Neuron (in vitro differentiated cells): Measurements from ENCODE around the gene PIPOX.

Experiments
- H2AFZ ChIP-seq: one replicate; pipeline ENCODE4 v1.6.1; 2013; ENCODE audit warnings: low read depth, mild to moderate bottlenecking, inconsistent platforms, low read length, moderate library complexity
- H3K27me3 ChIP-seq: one replicate; pipeline ENCODE4 v1.6.1; 2013; ENCODE audit warnings: low read length; ENCODE audit not compliant: insufficient read depth
- H3K36me3 ChIP-seq: one replicate; pipeline ENCODE4 v1.6.1; 2013; ENCODE audit warnings: low read length; ENCODE audit not compliant: insufficient read depth
- H3K4me1 ChIP-seq: one replicate; pipeline ENCODE4 v1.6.1; 2013; ENCODE audit warnings: low read length; ENCODE audit not compliant: insufficient read depth
- H3K4me3 ChIP-seq: 2 replicates; pipeline ENCODE4 v1.5.1; 2013; ENCODE audit warnings: mild to moderate bottlenecking, low read length, moderate library complexity
- H3K9me3 ChIP-seq: one replicate; pipeline ENCODE4 v1.6.1; 2013; ENCODE audit warnings: low read length

The PIPOX gene

GRCh38 chr17:29008591-29008990 lies 34.4 kb upstream of the PIPOX start:
- Histone ChIP-seq H3K36me3 (no peaks in the 10 kb centered on the region), H2AFZ (no peak overlapping the region), H3K27me3 (peaks cover 28% of the 10 kb centered on the region), H3K4me1 (peaks cover 19% of the 10 kb centered on the region), H3K4me3 (no peak overlapping the region), H3K9me3 (no peaks in the 10 kb centered on the region)

- Histone ChIP-seq H2AFZ (no peak overlapping the region), H3K4me3 (no peak overlapping the region), H3K36me3 (no peaks in the 10 kb centered on the region), H3K9me3 (no peaks in the 10 kb centered on the region), H3K27me3 (peaks cover 12% of the 10 kb centered on the region), H3K4me1 (peaks cover 18% of the 10 kb centered on the region)
Observed at GRCh38 chr17:29010129-29010528, 32.8 kb upstream of the PIPOX start.

- Histone ChIP-seq H3K4me1 (peaks cover 15% of the 10 kb centered on the region), H3K9me3 (no peaks in the 10 kb centered on the region), H3K27me3 (peaks cover 9% of the 10 kb centered on the region), H2AFZ (no peak overlapping the region), H3K36me3 (no peaks in the 10 kb centered on the region), H3K4me3 (no peak overlapping the region)
Observed at GRCh38 chr17:29010586-29010985, 32.4 kb upstream of the PIPOX start.

- no peak overlapping the region for H3K4me3 ChIP-seq
- H3K36me3 ChIP-seq = no peaks in the 10 kb centered on the region
- H3K9me3 ChIP-seq = no peaks in the 10 kb centered on the region
- peaks cover 4% of the 10 kb centered on the region for H3K27me3 ChIP-seq
- H3K4me1 ChIP-seq = peaks cover 16% of the 10 kb centered on the region
- H2AFZ ChIP-seq = no peak overlapping the region
Observed at GRCh38 chr17:29012535-29012934, 30.4 kb upstream of the PIPOX start.

GRCh38 chr17:29014716-29015115 lies 28.2 kb upstream of the PIPOX start:
- no peaks in the 10 kb centered on the region for H3K27me3 ChIP-seq

GRCh38 chr17:29016345-29017210 lies 26.4 kb upstream of the PIPOX start:
- H3K36me3 ChIP-seq = no peaks in the 10 kb centered on the region
- no peak overlapping the region for H3K4me3 ChIP-seq
- H3K27me3 ChIP-seq = no peaks in the 10 kb centered on the region
- no peaks in the 10 kb centered on the region for H3K9me3 ChIP-seq
- H3K4me1 ChIP-seq = peaks cover 7% of the 10 kb centered on the region
- no peak overlapping the region for H2AFZ ChIP-seq

More at GRCh38 chr17:29014716-29015115, 28.2 kb upstream of the PIPOX start:
- H2AFZ ChIP-seq = no peak overlapping the region
- H3K9me3 ChIP-seq = no peaks in the 10 kb centered on the region
- H3K4me3 ChIP-seq = no peak overlapping the region
- peaks cover 9% of the 10 kb centered on the region for H3K4me1 ChIP-seq
- H3K36me3 ChIP-seq = no peaks in the 10 kb centered on the region

GRCh38 chr17:29018788-29019474 lies 24.0 kb upstream of the PIPOX start:
- no peaks in the 10 kb centered on the region for H3K9me3 ChIP-seq
- H3K36me3 ChIP-seq = no peaks in the 10 kb centered on the region
- H3K4me1 ChIP-seq = peaks cover 4% of the 10 kb centered on the region
- H2AFZ ChIP-seq = no peak overlapping the region
- H3K27me3 ChIP-seq = no peaks in the 10 kb centered on the region
- H3K4me3 ChIP-seq = no peak overlapping the region

- H3K9me3 ChIP-seq = no peaks in the 10 kb centered on the region
- H2AFZ ChIP-seq = no peak overlapping the region
- no peaks in the 10 kb centered on the region for H3K27me3 ChIP-seq
- H3K4me3 ChIP-seq = no peak overlapping the region
- H3K4me1 ChIP-seq = peaks cover 4% of the 10 kb centered on the region
- no peaks in the 10 kb centered on the region for H3K36me3 ChIP-seq
Observed at GRCh38 chr17:29019475-29020181, 23.3 kb upstream of the PIPOX start.

GRCh38 chr17:29020576-29020975 lies 22.4 kb upstream of the PIPOX start:
- Histone ChIP-seq H3K36me3 (no peaks in the 10 kb centered on the region), H3K9me3 (no peaks in the 10 kb centered on the region), H3K27me3 (no peaks in the 10 kb centered on the region), H3K4me1 (peaks cover 4% of the 10 kb centered on the region), H3K4me3 (no peak overlapping the region), H2AFZ (no peak overlapping the region)

- H3K27me3 ChIP-seq = no peaks in the 10 kb centered on the region
- no peaks in the 10 kb centered on the region for H3K9me3 ChIP-seq
- no peak overlapping the region for H3K4me3 ChIP-seq
- H3K4me1 ChIP-seq = peaks cover 4% of the 10 kb centered on the region
- H3K36me3 ChIP-seq = no peaks in the 10 kb centered on the region
- no peak overlapping the region for H2AFZ ChIP-seq
Observed at GRCh38 chr17:29021226-29021625, 21.7 kb upstream of the PIPOX start.

GRCh38 chr17:29022074-29022473 lies 20.9 kb upstream of the PIPOX start:
- Histone ChIP-seq H2AFZ (no peak overlapping the region), H3K4me1 (no peaks in the 10 kb centered on the region), H3K9me3 (no peaks in the 10 kb centered on the region), H3K27me3 (no peaks in the 10 kb centered on the region), H3K4me3 (no peak overlapping the region), H3K36me3 (no peaks in the 10 kb centered on the region)

- Histone ChIP-seq H3K27me3 (no peaks in the 10 kb centered on the region), H3K4me3 (no peak overlapping the region)
Observed at GRCh38 chr17:29024316-29024952, 18.5 kb upstream of the PIPOX start.

GRCh38 chr17:29031488-29031887 lies 11.5 kb upstream of the PIPOX start:
- H3K4me1 ChIP-seq = peaks cover 18% of the 10 kb centered on the region
- H3K9me3 ChIP-seq = peaks cover 7% of the 10 kb centered on the region
- no peaks in the 10 kb centered on the region for H3K36me3 ChIP-seq
- H2AFZ ChIP-seq = no peak overlapping the region
- no peaks in the 10 kb centered on the region for H3K27me3 ChIP-seq
- H3K4me3 ChIP-seq = no peak overlapping the region

More at GRCh38 chr17:29024316-29024952, 18.5 kb upstream of the PIPOX start:
- Histone ChIP-seq H3K9me3 (no peaks in the 10 kb centered on the region), H3K4me1 (peaks cover 5% of the 10 kb centered on the region), H3K36me3 (no peaks in the 10 kb centered on the region), H2AFZ (no peak overlapping the region)
